Duodenal mucosa (tissue), 2 donors: ENCODE measurements around the gene CRLF1.

Source experiments
- H3K27ac ChIP-seq: one replicate; pipeline ENCODE4 v1.7.0; 2013; ENCODE audit warnings: low read depth, low read length
- H3K27me3 ChIP-seq, 2 donors: one replicate each; pipeline ENCODE4 v1.7.0; 2013; ENCODE audit warnings: low read length in 2 of 2, control low read depth in 1 of 2; ENCODE audit not compliant: insufficient read depth in 2 of 2, control insufficient read depth in 1 of 2
- H3K36me3 ChIP-seq, 2 donors: one replicate each; pipeline ENCODE4 v1.7.0; 2013; ENCODE audit warnings: low read length in 2 of 2, control low read depth in 1 of 2; ENCODE audit not compliant: insufficient read depth in 2 of 2, control insufficient read depth in 1 of 2
- H3K4me1 ChIP-seq, 2 donors: one replicate each; pipeline ENCODE4 v1.7.0; 2013; ENCODE audit warnings: low read length in 2 of 2, control low read depth in 1 of 2; ENCODE audit not compliant: insufficient read depth in 2 of 2, control insufficient read depth in 1 of 2
- H3K4me3 ChIP-seq, 2 donors: one replicate each; pipeline ENCODE4 v1.7.0; 2013; ENCODE audit warnings: low read length in 2 of 2, low read depth in 1 of 2
- H3K9ac ChIP-seq, 2 donors: one replicate each; pipeline ENCODE4 v1.7.0; 2013; ENCODE audit warnings: low read length in 2 of 2, low read depth in 1 of 2
- H3K9me3 ChIP-seq, 2 donors: one replicate each; pipeline ENCODE4 v1.7.0; 2013; ENCODE audit warnings: low read length in 2 of 2, control low read depth in 1 of 2; ENCODE audit not compliant: control insufficient read depth in 1 of 2

Gene CRLF1

DNA sequence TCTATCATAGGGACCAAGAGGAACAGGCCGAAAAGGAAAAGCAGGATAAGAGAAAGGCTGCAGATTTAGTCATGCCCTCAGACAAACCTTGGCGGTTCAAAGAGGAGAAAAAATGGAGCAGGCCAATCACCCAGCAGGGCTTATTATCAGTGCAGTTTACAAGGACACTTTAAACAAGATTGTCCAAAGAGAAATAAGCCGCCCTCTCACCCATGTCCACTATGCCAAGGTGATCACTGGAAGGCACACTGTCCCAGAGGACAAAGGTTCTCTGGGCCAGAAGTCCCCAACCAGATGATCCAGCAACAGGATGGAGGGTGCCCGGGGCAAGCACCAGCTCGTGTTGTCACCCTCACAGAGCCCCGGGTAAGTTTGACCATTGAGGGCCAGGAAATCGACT lies 26.3 kb downstream of the CRLF1 start:
- H3K27me3 ChIP-seq: no peaks in the 10 kb centered on the region
- no peak overlapping the region for H3K27ac ChIP-seq
- no peak overlapping the region for H3K4me3 ChIP-seq
- no peaks in the 10 kb centered on the region for H3K4me1 ChIP-seq
- no peaks in the 10 kb centered on the region for H3K9me3 ChIP-seq
- peaks cover 6 to 22% of the 10 kb centered on the region in 2 donors for H3K36me3 ChIP-seq
- H3K9ac ChIP-seq: no peak overlapping the region

DNA sequence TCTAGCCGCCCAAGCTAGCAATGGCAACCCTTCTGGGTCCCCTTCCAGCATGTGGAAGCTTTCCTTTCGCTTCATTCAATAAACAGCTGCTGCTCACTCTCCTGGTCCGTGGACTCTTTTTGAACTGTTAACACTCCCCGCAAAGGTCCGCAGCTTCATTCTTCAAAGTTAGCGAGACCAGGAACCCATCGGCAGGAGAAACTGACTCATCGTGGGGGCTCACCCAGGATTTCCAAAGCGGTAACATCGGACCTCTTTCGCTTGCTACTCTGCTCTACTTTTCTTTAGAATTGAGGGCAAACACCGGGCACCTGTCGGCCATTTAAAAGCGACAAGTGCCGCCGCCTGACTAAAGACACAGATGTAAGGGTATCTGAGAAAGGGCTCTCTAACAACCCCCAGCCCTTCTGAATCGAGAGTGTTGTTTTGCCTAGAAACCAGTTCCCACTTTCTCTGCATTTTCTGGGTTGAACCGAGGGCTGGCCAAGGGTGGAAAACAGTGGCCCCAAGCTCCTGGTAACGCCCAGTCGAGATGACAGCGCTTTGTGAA lies 29.2 kb downstream of the CRLF1 start:
- Histone ChIP-seq H3K36me3 (peaks cover 20 to 42% of the 10 kb centered on the region in 2 donors), H3K4me3 (no peak overlapping the region), H3K27ac (no peak overlapping the region), H3K27me3 (no peaks in the 10 kb centered on the region), H3K9ac (no peak overlapping the region), H3K9me3 (no peaks in the 10 kb centered on the region), H3K4me1 (peaks cover 12% of the 10 kb centered on the region in 2 donors)

DNA sequence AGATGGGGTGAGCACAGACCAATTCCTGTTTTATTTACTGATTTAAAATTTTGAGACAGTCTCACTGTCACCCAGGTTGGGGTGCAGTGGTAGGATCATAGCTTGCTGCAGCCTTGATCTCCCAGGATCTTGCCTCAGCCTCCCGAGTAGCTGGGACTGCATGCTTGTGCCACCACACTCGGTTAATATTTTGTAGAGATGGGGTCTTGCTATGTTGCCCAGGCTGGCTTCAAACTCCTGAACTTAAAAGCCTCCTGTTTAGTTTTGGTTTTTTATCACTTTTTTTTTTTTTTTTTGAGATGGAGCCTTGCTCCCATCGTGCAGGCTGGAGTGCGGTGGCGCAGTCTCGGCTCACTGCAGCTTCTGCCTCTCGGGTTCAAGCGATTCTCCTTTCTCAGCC lies 30.2 kb downstream of the CRLF1 start:
- no peak overlapping the region for H3K4me3 ChIP-seq
- H3K27ac ChIP-seq: no peak overlapping the region
- no peak overlapping the region for H3K9ac ChIP-seq
- H3K4me1 ChIP-seq: peaks cover 13 to 15% of the 10 kb centered on the region in 2 donors
- peaks cover 20 to 42% of the 10 kb centered on the region in 2 donors for H3K36me3 ChIP-seq
- no peaks in the 10 kb centered on the region for H3K27me3 ChIP-seq
- H3K9me3 ChIP-seq: no peaks in the 10 kb centered on the region

DNA sequence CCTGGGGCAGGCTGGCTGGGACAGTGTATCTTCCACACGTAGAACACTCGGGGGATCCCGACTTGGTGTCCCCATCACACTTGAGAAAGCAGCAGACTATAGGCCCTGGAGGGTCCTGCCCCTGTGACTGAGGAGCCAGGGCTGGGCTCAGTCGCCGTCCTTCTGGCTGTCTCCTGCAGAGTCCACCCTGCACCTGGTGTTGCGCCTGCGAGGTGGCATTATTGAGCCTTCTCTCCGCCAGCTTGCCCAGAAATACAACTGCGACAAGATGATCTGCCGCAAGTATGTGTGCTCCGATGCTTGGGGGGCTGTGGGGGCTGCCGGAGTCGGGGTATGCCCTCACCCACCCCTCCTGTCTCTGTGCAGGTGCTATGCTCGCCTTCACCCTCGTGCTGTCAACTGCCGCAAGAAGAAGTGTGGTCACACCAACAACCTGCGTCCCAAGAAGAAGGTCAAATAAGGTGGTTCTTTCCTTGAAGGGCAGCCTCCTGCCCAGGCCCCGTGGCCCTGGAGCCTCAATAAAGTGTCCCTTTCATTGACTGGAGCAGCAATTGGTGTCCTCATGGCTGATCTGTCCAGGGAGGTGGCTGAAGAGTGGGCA lies 31.8 kb downstream of the CRLF1 start:
- Histone ChIP-seq H3K4me1 (peaks cover 13 to 15% of the 10 kb centered on the region in 2 donors), H3K36me3 (peaks cover 20 to 42% of the 10 kb centered on the region in 2 donors), H3K4me3 (no peak overlapping the region), H3K27ac (no peak overlapping the region), H3K9me3 (no peaks in the 10 kb centered on the region), H3K9ac (no peak overlapping the region), H3K27me3 (no peaks in the 10 kb centered on the region)

DNA sequence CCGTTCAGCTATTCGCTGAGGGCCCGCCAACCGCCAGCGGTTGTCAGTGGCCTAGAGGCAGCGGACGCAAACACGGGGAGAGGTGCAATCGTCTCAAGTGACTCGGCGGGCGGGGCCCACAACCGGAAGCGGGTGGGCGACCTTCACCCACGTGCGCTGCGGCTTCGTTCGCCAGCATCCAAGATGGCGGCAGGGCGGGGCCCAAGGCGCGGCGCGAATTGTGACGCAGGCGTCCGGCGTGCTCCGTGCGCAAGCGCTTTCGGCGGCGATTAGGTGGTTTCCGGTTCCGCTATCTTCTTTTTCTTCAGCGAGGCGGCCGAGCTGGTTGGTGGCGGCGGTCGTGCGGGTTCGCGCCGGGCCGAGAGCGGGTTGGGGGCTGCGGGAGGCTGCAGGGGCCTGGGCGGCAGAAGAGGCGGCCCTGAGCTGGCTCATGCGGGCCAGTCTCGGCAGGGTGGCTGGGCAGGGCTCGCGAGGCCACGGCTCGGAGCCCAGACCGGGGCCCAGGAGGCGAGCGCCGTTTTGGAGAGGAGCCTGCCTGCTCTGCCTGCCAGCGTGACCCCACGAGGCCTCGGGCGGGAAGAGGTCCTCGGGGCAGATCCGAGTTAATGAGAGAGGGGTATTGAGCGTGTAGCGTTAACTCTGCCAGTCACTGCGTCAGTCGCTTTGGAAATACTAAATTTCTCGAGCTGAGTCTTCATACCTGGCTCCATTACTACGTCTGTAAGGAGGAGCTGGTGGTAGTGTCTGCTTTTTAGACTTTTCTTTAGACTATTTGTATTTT lies 34.8 kb downstream of the CRLF1 start, which contains the start of gene UBA52:
UBA52 (plus strand) TSS at position 294 of the 781 bp plus-strand sequence. CDS start 1,444 bp downstream, outside the sequence.
- Histone ChIP-seq H3K27me3 (no peaks in the 10 kb centered on the region), H3K4me3 (peak within 1 kb of the TSS; percentile 94 to 97), H3K27ac (peak within 1 kb of the TSS; percentile 92), H3K9ac (peak within 1 kb of the TSS; percentile 94 to 95), H3K36me3 (peaks cover 30 to 58% of the 10 kb centered on the region in 2 donors), H3K9me3 (no peaks in the 10 kb centered on the region), H3K4me1 (peaks cover 13 to 15% of the 10 kb centered on the region in 2 donors)

DNA sequence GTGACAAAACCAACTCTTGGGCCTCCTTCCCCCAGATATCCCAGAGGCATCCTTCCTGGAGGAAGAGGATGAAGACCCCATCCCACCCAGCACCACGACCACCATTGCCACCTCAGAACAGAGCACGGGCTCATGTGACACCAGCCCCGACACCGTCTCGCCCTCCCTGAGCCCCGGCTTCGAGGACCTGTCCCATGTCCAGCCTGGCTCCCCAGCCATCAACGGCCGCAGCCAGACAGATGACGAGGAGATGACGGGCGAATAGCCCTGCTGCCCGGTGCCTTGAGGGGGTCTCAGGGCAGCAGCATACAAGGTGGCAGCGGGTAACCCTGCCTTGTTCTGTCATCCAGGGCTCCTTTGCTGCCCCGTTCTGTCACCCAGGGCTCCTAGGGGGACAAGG lies 38.2 kb downstream of the CRLF1 start:
- Histone ChIP-seq H3K27me3 (no peaks in the 10 kb centered on the region), H3K27ac (no peak overlapping the region), H3K4me3 (no peak overlapping the region), H3K9me3 (no peaks in the 10 kb centered on the region), H3K9ac (no peak overlapping the region), H3K36me3 (peaks cover 17 to 54% of the 10 kb centered on the region in 2 donors), H3K4me1 (peaks cover 11 to 12% of the 10 kb centered on the region in 2 donors)

DNA sequence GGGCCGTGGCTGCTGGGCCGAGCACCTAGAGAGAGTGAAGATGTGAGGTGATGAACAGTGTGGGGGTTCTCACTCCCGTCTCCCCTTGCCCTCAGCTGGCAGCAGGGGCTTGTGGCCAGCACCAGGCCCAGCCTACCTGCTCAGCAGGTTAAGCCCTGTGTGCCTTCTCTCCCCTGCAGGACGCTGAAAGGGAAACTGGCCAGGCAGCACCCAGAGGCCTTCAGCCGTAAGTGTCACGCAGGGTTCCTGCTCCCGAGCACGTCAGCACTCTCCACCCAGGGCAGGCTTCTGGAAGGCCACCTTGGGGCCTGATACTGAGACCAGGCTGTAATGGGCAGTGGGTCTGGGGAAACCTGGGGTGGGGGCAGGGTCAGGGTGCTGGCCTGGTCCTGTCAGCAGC lies 39.6 kb downstream of the CRLF1 start:
- Histone ChIP-seq H3K9me3 (no peaks in the 10 kb centered on the region), H3K4me3 (no peak overlapping the region), H3K4me1 (no peaks in the 10 kb centered on the region), H3K9ac (no peak overlapping the region), H3K27ac (no peak overlapping the region), H3K27me3 (no peaks in the 10 kb centered on the region), H3K36me3 (peaks cover 16 to 62% of the 10 kb centered on the region in 2 donors)

DNA sequence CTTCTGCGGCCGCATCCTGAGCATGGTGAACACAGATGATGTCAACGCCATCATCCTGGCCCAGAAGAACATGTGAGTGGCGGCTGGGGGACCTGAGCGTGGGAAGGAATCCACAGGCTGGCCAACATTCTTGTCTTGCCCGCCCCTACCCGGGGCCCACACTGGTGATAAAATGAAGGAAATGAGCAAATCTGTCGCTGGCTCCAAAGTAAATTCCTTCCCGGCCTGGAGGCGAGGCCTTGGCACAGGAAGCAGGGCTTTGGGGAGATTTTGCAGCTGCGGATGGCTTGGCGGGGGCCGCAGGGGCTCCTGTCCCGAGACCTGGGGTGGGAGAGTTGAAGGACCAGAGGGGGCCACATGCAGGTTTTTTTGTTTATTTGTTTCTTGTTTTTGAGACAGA lies 44.5 kb downstream of the CRLF1 start:
- Histone ChIP-seq H3K4me1 (peaks cover 6 to 11% of the 10 kb centered on the region in 2 donors), H3K36me3 (peaks cover 6 to 40% of the 10 kb centered on the region in 2 donors), H3K27me3 (no peaks in the 10 kb centered on the region), H3K9me3 (no peaks in the 10 kb centered on the region), H3K4me3 (no peak overlapping the region), H3K9ac (no peak overlapping the region), H3K27ac (no peak overlapping the region)

DNA sequence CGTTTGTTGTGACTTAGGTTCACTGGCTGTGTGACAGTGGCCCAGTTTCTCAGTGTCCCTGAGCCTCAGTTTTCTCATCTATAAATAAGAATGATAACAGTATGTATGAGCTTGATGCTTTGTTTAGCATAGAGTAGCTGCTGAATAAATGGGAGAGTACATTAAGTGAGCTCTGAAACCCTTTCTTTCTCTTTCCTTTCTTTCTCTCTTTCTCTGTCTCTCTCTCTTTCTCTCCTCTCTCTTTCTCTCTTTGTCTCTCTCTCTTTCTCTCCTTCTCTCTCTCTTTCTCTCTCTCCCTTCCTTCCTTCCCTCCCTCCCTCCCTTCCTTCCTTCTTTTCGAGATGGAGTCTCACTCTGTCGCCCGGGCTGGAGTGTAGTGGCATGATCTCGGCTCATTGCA lies 46.9 kb downstream of the CRLF1 start:
- Histone ChIP-seq H3K27ac (no peak overlapping the region), H3K4me1 (peaks cover 6 to 11% of the 10 kb centered on the region in 2 donors), H3K27me3 (no peaks in the 10 kb centered on the region)

DNA sequence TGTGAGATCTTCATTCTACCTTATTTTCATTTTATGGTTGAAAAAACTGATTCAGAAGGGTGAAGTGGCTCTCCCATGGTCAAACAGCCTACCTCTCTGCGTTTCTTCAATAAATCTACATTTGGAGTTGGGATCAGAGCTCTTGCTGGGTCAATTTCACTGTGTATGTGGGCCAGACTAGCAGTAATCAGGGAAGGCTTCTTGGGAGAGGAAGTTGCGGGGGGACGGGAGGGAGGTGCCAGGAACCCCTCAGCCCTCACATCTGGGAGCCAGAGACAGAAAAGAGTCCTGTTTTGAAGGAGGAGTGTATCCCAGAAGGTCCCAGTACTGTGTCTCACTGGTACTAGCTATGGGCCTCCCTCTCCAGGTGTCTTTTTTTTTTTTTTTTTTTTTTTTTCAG lies 48.0 kb downstream of the CRLF1 start:
- Histone ChIP-seq H3K9me3 (no peaks in the 10 kb centered on the region), H3K27ac (peak overlapping the region; percentile 80), H3K4me1 (peaks cover 6 to 11% of the 10 kb centered on the region in 2 donors), H3K27me3 (no peaks in the 10 kb centered on the region), H3K9ac (peak overlapping the region; percentile 90 to 94), H3K36me3 (peaks cover 0 to 12% of the 10 kb centered on the region in 2 donors), H3K4me3 (peak overlapping the region; percentile 90 to 98)

More for the DNA sequence above, 46.9 kb downstream of the CRLF1 start:
- Histone ChIP-seq H3K36me3 (peaks cover 3 to 18% of the 10 kb centered on the region in 2 donors), H3K4me3 (no peak overlapping the region), H3K9me3 (no peaks in the 10 kb centered on the region), H3K9ac (no peak overlapping the region)
